ENCODE data around the gene PLTP.
"Not testable (repeated sequence)": the region's sequence is repeated elsewhere in the genome, so short reads cannot be mapped to it uniquely, and the experiment has no call there.

PLTP gene, protein sequence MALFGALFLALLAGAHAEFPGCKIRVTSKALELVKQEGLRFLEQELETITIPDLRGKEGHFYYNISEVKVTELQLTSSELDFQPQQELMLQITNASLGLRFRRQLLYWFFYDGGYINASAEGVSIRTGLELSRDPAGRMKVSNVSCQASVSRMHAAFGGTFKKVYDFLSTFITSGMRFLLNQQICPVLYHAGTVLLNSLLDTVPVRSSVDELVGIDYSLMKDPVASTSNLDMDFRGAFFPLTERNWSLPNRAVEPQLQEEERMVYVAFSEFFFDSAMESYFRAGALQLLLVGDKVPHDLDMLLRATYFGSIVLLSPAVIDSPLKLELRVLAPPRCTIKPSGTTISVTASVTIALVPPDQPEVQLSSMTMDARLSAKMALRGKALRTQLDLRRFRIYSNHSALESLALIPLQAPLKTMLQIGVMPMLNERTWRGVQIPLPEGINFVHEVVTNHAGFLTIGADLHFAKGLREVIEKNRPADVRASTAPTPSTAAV
- 6.9 to 183 (median 29.5) reads per million in 18 experiments for total RNA-seq

DNA sequence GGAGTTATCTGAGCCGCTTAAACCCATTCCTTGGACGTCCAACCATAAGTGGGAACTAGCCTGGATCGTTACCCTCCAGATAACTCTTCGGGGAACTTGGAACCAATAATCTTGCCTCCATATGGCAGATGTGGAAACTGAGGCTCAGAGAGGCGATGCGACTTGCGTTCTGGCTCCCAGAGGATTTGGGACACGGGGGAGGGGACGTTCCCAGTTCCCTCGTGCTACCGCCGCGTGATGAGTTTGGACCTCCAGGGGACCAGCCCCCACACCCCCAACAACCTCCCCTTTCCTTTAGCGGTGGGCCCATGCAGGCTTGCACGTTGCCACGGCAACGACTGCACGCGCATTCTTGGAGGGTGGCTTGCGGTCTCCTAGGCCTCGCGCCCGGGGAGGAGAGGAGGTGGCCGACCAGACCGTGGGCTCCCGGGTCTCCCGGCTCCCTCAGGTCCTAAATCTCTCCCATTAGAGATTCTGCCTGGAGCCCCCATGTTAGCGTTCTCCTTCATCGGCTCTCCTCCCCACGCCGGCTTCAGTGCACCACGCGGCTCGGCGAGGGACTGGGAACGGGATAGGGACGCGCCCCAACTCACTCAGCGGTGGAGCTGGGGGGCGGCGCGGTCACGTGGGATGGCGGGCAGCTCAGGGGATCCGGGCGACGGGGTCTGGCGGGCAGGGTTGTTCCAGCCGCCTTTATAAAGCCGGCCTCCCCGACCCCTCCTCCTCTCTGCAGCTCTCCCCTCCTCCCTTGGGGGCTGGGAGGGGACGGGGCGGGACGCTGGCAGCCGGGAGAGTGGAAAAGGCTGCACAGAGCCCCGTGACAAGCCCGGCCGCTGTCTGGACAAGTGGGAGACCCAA, at the start of gene PLTP:
TSS of gene PLTP (minus strand) at position 670 of the 858 bp plus-strand sequence. CDS start 703 bp downstream, outside the sequence.
- peak in 1 of 2 donors; percentile 28 for DNase-seq

GRCh38 chr20:45959956-45960630, 48.1 kb upstream of the PLTP start:
- no peak for DNase-seq

GRCh38 chr20:45959126-45959525, 47.2 kb upstream of the PLTP start:
- DNase-seq, result no peak

GRCh38 chr20:45958593-45958992, 46.6 kb upstream of the PLTP start:
- DNase-seq, result no peak

GRCh38 chr20:45957021-45957941, 45.3 kb upstream of the PLTP start:
- no peak for DNase-seq

DNA sequence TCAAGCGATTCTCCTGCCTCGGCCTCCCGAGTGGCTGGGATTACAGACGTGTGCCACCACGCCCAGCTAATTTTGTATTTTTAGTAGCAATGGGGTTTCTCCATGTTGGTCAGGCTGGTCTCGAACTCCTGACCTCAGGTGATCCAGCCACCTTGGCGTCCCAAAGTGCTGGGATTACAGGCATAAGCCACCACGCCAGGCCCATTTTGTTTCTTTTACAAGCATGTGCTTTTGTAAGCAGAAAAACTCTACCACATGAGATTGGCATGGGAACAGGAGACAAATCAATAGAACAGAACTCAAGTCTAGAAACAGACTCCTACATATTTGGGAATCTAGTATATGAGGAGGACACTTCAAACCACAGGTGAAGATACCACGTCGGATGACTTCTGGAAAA, 44.4 kb upstream of the PLTP start:
- DNase-seq, result not testable (repeated sequence)

GRCh38 chr20:45953672-45954071, 41.7 kb upstream of the PLTP start:
- no peak for DNase-seq

GRCh38 chr20:45952861-45953260, 40.9 kb upstream of the PLTP start:
- DNase-seq, result no peak

DNA sequence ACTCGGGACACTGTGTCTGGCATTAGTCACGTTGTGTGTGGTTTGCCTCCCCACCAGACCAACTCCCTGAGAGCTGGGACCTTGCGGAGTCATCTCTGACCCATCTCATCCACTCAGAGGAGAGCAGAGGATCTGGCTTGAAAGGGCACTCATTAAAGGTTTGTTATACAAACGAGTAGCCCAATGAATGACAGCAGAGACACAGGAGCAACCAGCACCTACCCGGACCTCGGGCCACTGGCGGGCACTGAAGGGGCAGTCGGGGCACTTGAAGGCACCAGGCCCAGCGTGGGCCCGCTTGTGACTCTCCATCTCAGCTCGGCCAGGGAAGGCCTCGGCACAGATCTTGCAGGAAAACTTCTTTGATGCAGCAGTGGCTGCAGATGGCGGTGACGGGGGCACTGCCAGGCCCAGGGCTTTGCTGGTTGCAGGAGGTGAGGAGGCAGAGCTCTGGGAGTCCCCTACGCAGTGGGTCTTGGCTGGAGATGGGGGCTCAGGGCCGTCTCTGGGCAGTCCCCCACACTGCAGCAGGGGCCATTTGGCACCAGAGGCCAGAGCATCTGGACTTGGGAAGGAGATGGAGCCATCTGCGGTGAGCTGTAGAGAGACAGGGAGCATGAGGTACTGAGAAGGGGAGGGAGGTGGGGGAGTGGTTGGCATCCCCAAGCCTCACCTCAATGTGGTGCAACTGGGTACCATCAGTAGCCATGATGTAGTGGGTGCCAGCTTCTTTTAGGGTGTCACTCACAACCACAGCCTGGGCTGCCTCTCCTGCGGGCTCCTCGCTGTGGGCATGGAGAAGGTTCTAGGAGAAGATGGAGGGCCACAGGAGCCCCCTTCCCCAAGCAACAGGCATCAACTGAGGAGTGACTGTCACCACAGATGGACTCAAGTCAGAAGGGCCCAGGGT, 40.2 kb upstream of the PLTP start:
- no peak for DNase-seq

DNA sequence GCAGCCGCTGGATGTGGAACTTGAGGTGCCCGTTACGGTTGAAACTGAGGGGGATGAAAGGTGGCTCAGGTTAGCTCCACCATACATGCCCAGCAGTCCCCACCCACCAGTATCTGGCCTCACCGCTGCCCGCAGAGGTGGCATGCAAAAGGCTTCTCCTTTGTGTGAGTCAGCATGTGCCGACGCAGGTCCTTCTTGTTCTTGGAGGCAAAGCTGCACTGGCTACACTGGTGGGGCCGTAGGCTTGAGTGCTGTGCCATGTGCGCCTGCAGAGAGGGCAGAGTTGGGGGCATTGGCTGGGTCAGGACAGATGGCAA, 38.3 kb upstream of the PLTP start:
- no peak for DNase-seq

DNA sequence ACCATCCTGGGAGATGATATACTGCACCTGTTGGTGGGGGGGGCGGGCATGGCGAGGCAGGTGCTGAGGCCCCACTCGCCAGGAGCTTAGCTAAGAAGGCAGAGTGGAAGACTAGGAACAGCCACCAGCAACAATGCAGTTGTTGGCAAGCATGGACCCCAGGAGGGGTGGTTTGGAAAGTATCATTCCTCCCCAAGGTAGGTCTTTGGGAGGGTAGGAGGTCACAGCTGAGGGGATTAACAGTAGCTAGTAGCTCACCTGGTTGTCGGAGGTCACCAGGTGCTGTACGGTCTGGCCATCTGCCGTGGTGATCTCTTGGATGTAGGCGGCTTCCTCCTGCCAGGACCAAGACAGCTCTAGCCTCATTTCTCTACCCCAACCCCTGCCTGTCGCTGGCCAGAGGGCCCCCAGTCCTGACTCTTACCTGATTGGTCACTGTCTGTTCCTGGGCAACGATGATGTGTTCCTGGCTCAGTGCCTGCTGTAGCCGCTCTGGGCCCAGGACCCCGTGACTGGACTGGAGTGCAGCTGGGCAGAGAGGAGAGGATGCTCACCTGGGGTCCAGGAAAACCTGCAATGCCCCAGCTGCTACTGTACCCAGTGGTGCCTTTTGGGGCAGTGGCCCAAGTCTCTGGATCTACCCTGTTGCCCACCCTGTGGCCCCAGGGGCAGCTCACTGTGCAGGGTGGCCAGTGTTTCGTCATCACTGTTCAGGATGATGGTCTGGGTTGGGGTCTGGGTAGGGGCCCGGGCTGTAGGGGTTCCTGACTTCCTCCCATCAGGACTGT, 37.8 kb upstream of the PLTP start:
- no peak for DNase-seq

GRCh38 chr20:45948742-45949541, 37.0 kb upstream of the PLTP start:
- no peak for DNase-seq

DNA sequence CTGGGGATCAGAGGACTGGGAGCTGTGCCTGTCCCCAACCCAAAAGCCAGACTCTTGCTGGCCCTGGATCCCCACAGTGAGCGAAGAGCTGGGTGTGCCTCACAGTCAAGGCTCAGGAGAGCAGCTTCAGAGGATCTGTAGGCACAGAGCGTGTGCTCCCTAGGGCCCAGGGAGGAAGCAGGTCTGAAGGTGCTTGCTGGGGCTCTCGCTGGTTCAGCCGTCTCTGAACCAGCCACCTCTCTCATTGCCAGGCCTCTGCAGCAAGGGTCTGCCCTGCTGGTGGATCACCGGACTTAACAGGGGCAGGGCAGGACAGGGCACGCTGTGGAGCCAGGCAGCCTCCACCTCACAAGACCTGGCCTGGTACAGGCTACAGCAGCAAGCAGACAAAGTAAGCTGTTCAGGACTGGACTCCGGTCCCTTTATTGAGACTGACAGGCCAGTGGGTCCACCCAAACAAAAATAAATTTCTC, 36.3 kb upstream of the PLTP start:
- no peak for DNase-seq

DNA sequence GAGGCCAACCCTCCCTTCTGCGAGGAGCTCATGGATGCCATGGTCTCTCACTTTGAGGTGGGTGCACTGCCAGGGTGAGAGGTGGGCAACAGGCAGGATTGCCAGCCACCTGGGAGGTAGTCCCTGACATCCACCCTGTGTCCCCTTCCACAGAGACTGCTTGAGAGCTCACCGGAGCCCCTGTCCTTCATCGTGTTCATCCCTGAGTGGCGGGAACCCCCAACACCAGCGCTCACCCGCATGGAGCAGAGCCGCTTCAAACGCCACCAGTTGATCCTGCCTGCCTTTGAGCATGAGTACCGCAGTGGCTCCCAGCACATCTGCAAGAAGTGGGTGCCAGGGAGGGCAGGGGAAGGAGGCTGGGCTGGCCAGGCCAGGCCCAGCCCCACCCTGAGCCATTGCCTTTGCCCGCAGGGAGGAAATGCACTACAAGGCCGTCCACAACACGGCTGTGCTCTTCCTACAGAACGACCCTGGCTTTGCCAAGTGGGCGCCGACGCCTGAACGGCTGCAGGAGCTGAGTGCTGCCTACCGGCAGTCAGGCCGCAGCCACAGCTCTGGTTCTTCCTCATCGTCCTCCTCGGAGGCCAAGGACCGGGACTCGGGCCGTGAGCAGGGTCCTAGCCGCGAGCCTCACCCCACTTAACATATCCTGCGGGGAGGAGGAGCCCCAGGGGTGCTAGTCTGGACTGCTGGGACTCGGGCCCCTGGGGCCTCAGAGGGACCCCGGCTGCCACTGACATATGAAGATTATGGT, 35.3 kb upstream of the PLTP start:
- no peak for DNase-seq

- DNase-seq, result peak; percentile 82 to 94
Measured at GRCh38 chr20:45946149-45946970, 34.4 kb upstream of the PLTP start.

GRCh38 chr20:45945678-45946148, 33.8 kb upstream of the PLTP start:
- peak; percentile 13 to 53 for DNase-seq

All from inflammatory macrophage (primary cell).